GM23338 (cell line): ENCODE data around the gene DMRT2. TPM values are rescaled to one million over a fixed set of nuclear protein-coding genes. Genes with fewer than 3 reads are reported as not detected.
A peak's percentile ranks its signal among the peaks of the same experiment; 100 is the strongest.

Experiments
- ATAC-seq: fragments of 200-7000 bp; cut with Tn5 transposase; 3 replicates; pipeline ENCODE4 v1.9.1; 2020
- DNase-seq: peaks from one replicate; pipeline ENCODE4 v3.0.0-alpha.2; 2015; ENCODE audit warnings: low spot score
- H2AFZ ChIP-seq: fragments of 200-600 bp; sonication (generic); 2 replicates; pipeline ENCODE4 v1.8.0; 2016; ENCODE audit warnings: antibody characterized with exemption, mild to moderate bottlenecking, moderate library complexity
- H3F3A ChIP-seq: fragments of 200-600 bp; sonication (generic); replicated peaks from 2 replicates; pipeline ENCODE4 v1.8.0; 2017; ENCODE audit warnings: antibody characterized with exemption, mixed run types, low read depth
- H3K27ac ChIP-seq: fragments of 200-600 bp; sonication (generic); 2 replicates; pipeline ENCODE4 v1.6.1; 2016; ENCODE audit warnings: low read depth
- H3K27me3 ChIP-seq: fragments of 200-600 bp; sonication (generic); 2 replicates; pipeline ENCODE4 v1.8.0; 2016; ENCODE audit warnings: mild to moderate bottlenecking, mixed run types, moderate library complexity; ENCODE audit not compliant: insufficient read depth
- H3K36me3 ChIP-seq: fragments of 200-600 bp; sonication (generic); 2 replicates; pipeline ENCODE4 v1.8.0; 2016; ENCODE audit warnings: mild to moderate bottlenecking; ENCODE audit not compliant: insufficient read depth
- H3K4me1 ChIP-seq: fragments of 200-600 bp; sonication (generic); 2 replicates; pipeline ENCODE4 v1.8.0; 2016; ENCODE audit warnings: mild to moderate bottlenecking, moderate library complexity; ENCODE audit not compliant: insufficient read depth
- H3K4me2 ChIP-seq: fragments of 200-600 bp; sonication (generic); 2 replicates; pipeline ENCODE4 v1.7.1; 2017; ENCODE audit warnings: mixed run types
- H3K4me3 ChIP-seq: fragments of 200-600 bp; sonication (generic); 2 replicates; pipeline ENCODE4 v1.6.1; 2016; ENCODE audit warnings: mixed run types
- H3K79me2 ChIP-seq: fragments of 200-600 bp; sonication (generic); replicated peaks from 2 replicates; pipeline ENCODE4 v1.8.0; 2017; ENCODE audit warnings: mild to moderate bottlenecking; ENCODE audit not compliant: insufficient read depth
- H3K9me2 ChIP-seq: fragments of 200-600 bp; sonication (generic); 2 replicates; pipeline ENCODE4 v1.8.0; 2017; ENCODE audit not compliant: insufficient read depth
- H4K20me1 ChIP-seq: fragments of 200-600 bp; sonication (generic); replicated peaks from 2 replicates; pipeline ENCODE4 v1.8.0; 2017; ENCODE audit warnings: mild to moderate bottlenecking; ENCODE audit not compliant: insufficient read depth
- H3K27ac Mint-ChIP-seq: 2 replicates; pipeline ENCODE4 v1.8.0; 2020; ENCODE audit warnings: inconsistent platforms, mild to moderate bottlenecking, moderate library complexity, mixed read lengths
- H3K27me3 Mint-ChIP-seq: 3 replicates; pipeline ENCODE4 v1.8.0; 2022; ENCODE audit warnings: low read depth, mild to moderate bottlenecking, moderate library complexity, mixed read lengths, inconsistent platforms; ENCODE audit not compliant: insufficient read depth, poor library complexity
- H3K36me3 Mint-ChIP-seq: 3 replicates; pipeline ENCODE4 v1.8.0; 2021; ENCODE audit warnings: low read depth, mild to moderate bottlenecking, inconsistent platforms, moderate library complexity, mixed read lengths
- H3K4me1 Mint-ChIP-seq: 3 replicates; pipeline ENCODE4 v1.8.0; 2020; ENCODE audit warnings: mild to moderate bottlenecking, inconsistent platforms, mixed read lengths
- H3K4me3 Mint-ChIP-seq: 3 replicates; pipeline ENCODE4 v1.8.0; 2021; ENCODE audit warnings: moderate library complexity, mild to moderate bottlenecking, inconsistent platforms, mixed read lengths
- H3K9me3 Mint-ChIP-seq: 3 replicates; pipeline ENCODE4 v1.8.0; 2020; ENCODE audit warnings: moderate library complexity, mild to moderate bottlenecking, inconsistent platforms, mixed read lengths
- CREB1 ChIP-seq: fragments of 250-450 bp; sonication (Bioruptor Pico); IDR thresholded peaks from 2 replicates; pipeline ENCODE4 v1.5.0; 2020; ENCODE audit warnings: low read depth, mild to moderate bottlenecking, moderate library complexity
- CTCF ChIP-seq, 2 experiments: fragments of 200-600 bp in 1 of 2; sonication (generic) in 1 of 2; conservative IDR thresholded peaks; 2 replicates each; pipeline versions ENCODE4 v1.5.1 to v1.6.1; 2016 to 2017; ENCODE audit warnings: antibody characterized with exemption in 2 of 2, low read depth in 2 of 2, mild to moderate bottlenecking in 2 of 2, moderate library complexity in 1 of 2
- ETS1 ChIP-seq: IDR thresholded peaks from 2 replicates; pipeline ENCODE4 v1.6.1; 2016; ENCODE audit warnings: antibody characterized with exemption
- EZH2 ChIP-seq: fragments of 200-600 bp; sonication (generic); IDR thresholded peaks from one replicate; pipeline ENCODE4 v1.8.0; 2017; ENCODE audit warnings: antibody characterized with exemption, mild to moderate bottlenecking, low read depth; ENCODE audit not compliant: unreplicated experiment
- EZH2phosphoT487 ChIP-seq: fragments of 200-600 bp; sonication (generic); IDR thresholded peaks from one replicate; pipeline ENCODE4 v1.8.1; 2018; ENCODE audit warnings: antibody characterized with exemption; ENCODE audit not compliant: unreplicated experiment
- JUNB ChIP-seq: IDR thresholded peaks from one replicate; pipeline ENCODE4 v1.6.1; 2016; ENCODE audit warnings: antibody characterized with exemption; ENCODE audit not compliant: unreplicated experiment
- NANOG ChIP-seq: IDR thresholded peaks from 2 replicates; pipeline ENCODE4 v1.6.1; 2016; ENCODE audit warnings: antibody characterized with exemption, borderline replicate concordance
- POLR2AphosphoS5 ChIP-seq: IDR thresholded peaks from 2 replicates; pipeline ENCODE4 v1.6.1; 2016; ENCODE audit warnings: antibody characterized with exemption, low read depth
- REST ChIP-seq: IDR thresholded peaks from one replicate; pipeline ENCODE4 v1.6.1; 2018; ENCODE audit warnings: antibody characterized with exemption; ENCODE audit not compliant: unreplicated experiment
- STAT1 ChIP-seq: IDR thresholded peaks from one replicate; pipeline ENCODE4 v1.6.1; 2016; ENCODE audit warnings: antibody characterized with exemption; ENCODE audit not compliant: unreplicated experiment
- ZNF114 ChIP-seq: fragments of 250-450 bp; sonication (Bioruptor Pico); IDR thresholded peaks from 2 replicates; pipeline ENCODE4 v1.5.0; 2020; ENCODE audit warnings: mild to moderate bottlenecking, moderate library complexity
- ZNF331 ChIP-seq: fragments of 250-450 bp; sonication (Bioruptor Pico); IDR thresholded peaks from 2 replicates; pipeline ENCODE4 v1.5.0; 2020; ENCODE audit warnings: low read depth, mild to moderate bottlenecking, moderate library complexity
- ZNF462 ChIP-seq: fragments of 250-450 bp; sonication (Bioruptor Pico); IDR thresholded peaks from 2 replicates; pipeline ENCODE4 v1.5.0; 2020; ENCODE audit warnings: mild to moderate bottlenecking, moderate library complexity
- polyA plus RNA-seq: library from polyadenylated mRNA; unstranded; fragments of >200 nt; fragmentation: Nextera tagmentation; extraction: Ambion mirVana; gene quantifications from 2 replicates; pipeline ENCODE4 v1.2.1, GENCODE V29; 2016
- total RNA-seq: library from RNA; depleted of rRNA; stranded (reverse); fragments of >200 nt; shearing (Covaris generic); gene quantifications from 2 replicates; pipeline ENCODE4 v1.2.3, GENCODE V29; 2014

DMRT2 gene
- total and polyA plus RNA-seq, 2 experiments from 2014 or later: not detected

- H3K79me2 ChIP-seq: no peaks in the 10 kb centered on the region
- no peak overlapping the region for H3K4me3 ChIP-seq
- ATAC-seq: peak; percentile 100
- no peaks in the 10 kb centered on the region for H3F3A ChIP-seq
- TF ChIP-seq JUNB (no peak), CREB1 (CRISPR knock-in tag) (no peak), POLR2AphosphoS5 (no peak), ETS1 (no peak), CTCF (conservative IDR thresholded peaks at IDR 0.05; ENCODE audit: low read depth in 2 of 2) (peak; percentile 65 to 89), STAT1 (no peak), EZH2phosphoT487 (no peak), ZNF462 (CRISPR knock-in tag) (0 out of 2 replicates have a peak, but pooled peaks have one; percentile 6), ZNF331 (CRISPR knock-in tag) (no peak), REST (no peak), NANOG (no peak), EZH2 (no peak), ZNF114 (CRISPR knock-in tag) (no peak)
- Mint-ChIP-seq H3K9me3 (peaks cover 4% of the 10 kb centered on the region; the same call in 1 of the 3 replicates), H3K4me1 (peaks cover 19% of the 10 kb centered on the region), H3K36me3 (no peaks in the 10 kb centered on the region), H3K27me3 (peaks cover 5% of the 10 kb centered on the region), H3K4me3 (no peak overlapping the region), H3K27ac (no peak overlapping the region)
- peaks cover 11% of the 10 kb centered on the region; the same call in 1 of the 2 replicates for H3K4me1 ChIP-seq
- no peaks in the 10 kb centered on the region for H4K20me1 ChIP-seq
- no peak overlapping the region for H3K27ac ChIP-seq
- H3K36me3 ChIP-seq: no peaks in the 10 kb centered on the region
- DNase-seq: peak; percentile 84
- H3K27me3 ChIP-seq: no peaks in the 10 kb centered on the region
- peak overlapping the region; percentile 82; the same call in 1 of the 2 replicates for H2AFZ ChIP-seq
- no peak overlapping the region for H3K4me2 ChIP-seq
- H3K9me2 ChIP-seq: no peaks in the 10 kb centered on the region
These were observed 50.8 kb downstream of the DMRT2 start for GRCh38 chr9:1100945-1101344.
